ENCODE results near the gene CLOCK. TPM values are rescaled to one million over a fixed set of nuclear protein-coding genes. Genes with fewer than 3 reads are reported as not detected.
"Not testable (repeated sequence)": the region's sequence is repeated elsewhere in the genome, so short reads cannot be mapped to it uniquely, and the experiment has no call there.

Gene CLOCK
- total RNA-seq, 1 experiment from 2014 or later, result 19.4 TPM

- Histone ChIP-seq H3K4me3 (no peak overlapping the region), H4K20me1 (ENCODE audit: insufficient read depth) (no peaks in the 10 kb centered on the region), H3K4me1 (replicated peaks; ENCODE audit: insufficient read depth) (no peaks in the 10 kb centered on the region), H2AFZ (no peak overlapping the region), H3K4me2 (no peak overlapping the region), H3K27ac (no peak overlapping the region), H3K79me2 (ENCODE audit: low read depth) (no peaks in the 10 kb centered on the region), H3F3A (ENCODE audit: insufficient read depth, low read depth) (no peaks in the 10 kb centered on the region), H3K9me3 (ENCODE audit: insufficient read depth, low read depth) (no peaks in the 10 kb centered on the region), H3K27me3 (ENCODE audit: insufficient read depth, low read depth) (no peaks in the 10 kb centered on the region), H3K9me2 (ENCODE audit: insufficient read depth) (no peaks in the 10 kb centered on the region), H3K36me3 (ENCODE audit: low read depth) (no peaks in the 10 kb centered on the region)
- CTCF ChIA-PET, result no interaction called here
- TF ChIP-seq EZH2 (IDR thresholded peaks at IDR 0.05; ENCODE audit: low read depth), result no peak
- TF ChIP-seq CTCF (conservative IDR thresholded peaks at IDR 0.05), result no peak
- POLR2A ChIA-PET (ENCODE audit: unreplicated experiment), result no interaction called here
- DNase-seq, result no peak
- intact Hi-C loops (cut with micrococcal nuclease; ENCODE audit: unreplicated experiment), result no loop called here
- BruUV-seq (replicated peaks), result no TSS peak
Observed at GRCh38 chr4:55560096-55560495, 13.4 kb upstream of the CLOCK start.

GRCh38 chr4:55554453-55555030, 7.8 kb upstream of the CLOCK start:
- Histone ChIP-seq H3K36me3 (ENCODE audit: low read depth) (no peaks in the 10 kb centered on the region), H2AFZ (no peak overlapping the region), H3K4me3 (no peak overlapping the region), H3K4me1 (replicated peaks; ENCODE audit: insufficient read depth) (peaks cover 8% of the 10 kb centered on the region), H4K20me1 (ENCODE audit: insufficient read depth) (no peaks in the 10 kb centered on the region), H3K9me2 (ENCODE audit: insufficient read depth) (no peaks in the 10 kb centered on the region), H3K4me2 (no peak overlapping the region), H3K9me3 (ENCODE audit: insufficient read depth, low read depth) (no peaks in the 10 kb centered on the region; the same call in 1 of the 2 replicates), H3F3A (ENCODE audit: insufficient read depth, low read depth) (peaks cover 13% of the 10 kb centered on the region), H3K27me3 (ENCODE audit: insufficient read depth, low read depth) (no peaks in the 10 kb centered on the region), H3K79me2 (ENCODE audit: low read depth) (no peaks in the 10 kb centered on the region), H3K27ac (no peak overlapping the region)
- ChIA-PET CTCF (interaction anchor here (0.5 kb wide), 1 partner anchor 106 kb away, joined by 3 read pairs; no protein-coding TSS in a partner anchor), POLR2A (ENCODE audit: unreplicated experiment) (no interaction called here)
- no TSS peak for BruUV-seq (replicated peaks)
- DNase-seq, result no peak
- intact Hi-C loops (cut with micrococcal nuclease; ENCODE audit: unreplicated experiment), result no loop called here
- no peak for TF ChIP-seq EZH2 (IDR thresholded peaks at IDR 0.05; ENCODE audit: low read depth)
- TF ChIP-seq CTCF (conservative IDR thresholded peaks at IDR 0.05), result peak; percentile 62

GRCh38 chr4:55553441-55554201, 6.9 kb upstream of the CLOCK start:
- TF ChIP-seq CTCF (conservative IDR thresholded peaks at IDR 0.05), result no peak
- no peak for TF ChIP-seq EZH2 (IDR thresholded peaks at IDR 0.05; ENCODE audit: low read depth)
- Histone ChIP-seq H3K27me3 (ENCODE audit: insufficient read depth, low read depth) (no peaks in the 10 kb centered on the region), H3K4me3 (no peak overlapping the region), H3K36me3 (ENCODE audit: low read depth) (no peaks in the 10 kb centered on the region), H3K4me1 (replicated peaks; ENCODE audit: insufficient read depth) (peaks cover 12% of the 10 kb centered on the region), H4K20me1 (ENCODE audit: insufficient read depth) (no peaks in the 10 kb centered on the region), H2AFZ (no peak overlapping the region), H3K4me2 (no peak overlapping the region), H3F3A (ENCODE audit: insufficient read depth, low read depth) (peaks cover 19% of the 10 kb centered on the region), H3K9me2 (ENCODE audit: insufficient read depth) (no peaks in the 10 kb centered on the region), H3K79me2 (ENCODE audit: low read depth) (no peaks in the 10 kb centered on the region), H3K27ac (no peak overlapping the region), H3K9me3 (ENCODE audit: insufficient read depth, low read depth) (no peaks in the 10 kb centered on the region; the same call in 1 of the 2 replicates)
- POLR2A ChIA-PET (ENCODE audit: unreplicated experiment), result no interaction called here
- CTCF ChIA-PET, result no interaction called here
- BruUV-seq (replicated peaks), result TSS peak; percentile 31
- DNase-seq, result peak in 1 of 2 experiments; percentile 11
- intact Hi-C loops (cut with micrococcal nuclease; ENCODE audit: unreplicated experiment), result loop anchor here (2.0 kb wide), 1 partner anchor 55 kb away; no protein-coding TSS in a partner anchor

GRCh38 chr4:55551964-55552363, 5.3 kb upstream of the CLOCK start:
- H3K4me3 ChIP-seq; H3K9me3 ChIP-seq (ENCODE audit: insufficient read depth, low read depth); CTCF ChIA-PET; H4K20me1 ChIP-seq (ENCODE audit: insufficient read depth); H3K9me2 ChIP-seq (ENCODE audit: insufficient read depth); BruUV-seq (replicated peaks); H3K27me3 ChIP-seq (ENCODE audit: insufficient read depth, low read depth); H2AFZ ChIP-seq; H3K36me3 ChIP-seq (ENCODE audit: low read depth); H3K79me2 ChIP-seq (ENCODE audit: low read depth); H3K4me2 ChIP-seq; POLR2A ChIA-PET (ENCODE audit: unreplicated experiment); H3K27ac ChIP-seq; DNase-seq: not testable (repeated sequence)
- Histone ChIP-seq H3F3A (ENCODE audit: insufficient read depth, low read depth) (peaks cover 31% of the 10 kb centered on the region), H3K4me1 (replicated peaks; ENCODE audit: insufficient read depth) (peaks cover 26% of the 10 kb centered on the region)
- intact Hi-C loops (cut with micrococcal nuclease; ENCODE audit: unreplicated experiment), result loop anchor here (2.0 kb wide), 1 partner anchor 57 kb away; no protein-coding TSS in a partner anchor
